KBM-7 (cell line): ENCODE measurements around the gene SFI1.
"Not testable (repeated sequence)": the region's sequence is repeated elsewhere in the genome, so short reads cannot be mapped to it uniquely, and the experiment has no call there.

Experiments used
- DNase-seq: peaks from one replicate; pipeline ENCODE4 v3.0.0-alpha.2; 2015
- in situ Hi-C: fragments of 300-500 bp; cut with MboI; formaldehyde crosslinking; loops from 2 replicates; pipeline ENCODE4 v1.14.3; 2020; ENCODE audit warnings: low sequenced_read_pairs, low pct_unique_long_range_greater_than_20kb, mixed read lengths

SFI1 gene

GRCh38 chr22:31496007-31496734 lies at the start of gene SFI1:
TSS of gene SFI1 (plus strand) at chr22:31496536. CDS start at chr22:31508285, 11,749 bp downstream.
- peak; percentile 92 for DNase-seq
- in situ Hi-C loops, result no loop called here

- in situ Hi-C loops, result no loop called here
- DNase-seq, result no peak
Observed at GRCh38 chr22:31446767-31447166, 49.6 kb upstream of the SFI1 start.

GRCh38 chr22:31447337-31447736 lies 49.0 kb upstream of the SFI1 start:
- DNase-seq, result no peak
- in situ Hi-C loops, result no loop called here

- no peak for DNase-seq
Observed at GRCh38 chr22:31448382-31448781, 48.0 kb upstream of the SFI1 start.

GRCh38 chr22:31449506-31449905 lies 46.8 kb upstream of the SFI1 start:
- in situ Hi-C loops, result no loop called here
- peak; percentile 62 for DNase-seq

More at GRCh38 chr22:31448382-31448781, 48.0 kb upstream of the SFI1 start:
- in situ Hi-C loops, result no loop called here

GRCh38 chr22:31451709-31452571 lies 44.4 kb upstream of the SFI1 start:
- in situ Hi-C loops, result no loop called here
- peak; percentile 55 for DNase-seq

GRCh38 chr22:31461699-31462098 lies 34.6 kb upstream of the SFI1 start:
- in situ Hi-C loops, result no loop called here
- no peak for DNase-seq

GRCh38 chr22:31465307-31465706 lies 31.0 kb upstream of the SFI1 start:
- in situ Hi-C loops, result no loop called here

GRCh38 chr22:31474743-31475142 lies 21.6 kb upstream of the SFI1 start:
- in situ Hi-C loops, result no loop called here
- DNase-seq, result no peak

More at GRCh38 chr22:31465307-31465706, 31.0 kb upstream of the SFI1 start:
- DNase-seq, result no peak

- in situ Hi-C loops, result no loop called here
- DNase-seq, result no peak
Observed at GRCh38 chr22:31475800-31476199, 20.5 kb upstream of the SFI1 start.

- in situ Hi-C loops, result no loop called here
- no peak for DNase-seq
Observed at GRCh38 chr22:31477329-31477728, 19.0 kb upstream of the SFI1 start.

GRCh38 chr22:31481129-31481528 lies 15.2 kb upstream of the SFI1 start:
- in situ Hi-C loops, result no loop called here
- no peak for DNase-seq

GRCh38 chr22:31482470-31482869 lies 13.9 kb upstream of the SFI1 start:
- DNase-seq, in situ Hi-C loops: not testable (repeated sequence)

- in situ Hi-C loops, DNase-seq: not testable (repeated sequence)
Observed at GRCh38 chr22:31486369-31486768, 10.0 kb upstream of the SFI1 start.

- in situ Hi-C loops, result no loop called here
- no peak for DNase-seq
Observed at GRCh38 chr22:31486951-31487350, 9.4 kb upstream of the SFI1 start.

- in situ Hi-C loops, result no loop called here
- DNase-seq, result peak; percentile 1
Observed at GRCh38 chr22:31488346-31488883, 7.9 kb upstream of the SFI1 start.

GRCh38 chr22:31488988-31489617 lies 7.2 kb upstream of the SFI1 start:
- in situ Hi-C loops, result no loop called here
- DNase-seq, result peak; percentile 44

- peak; percentile 78 for DNase-seq
- in situ Hi-C loops, result no loop called here
Observed at GRCh38 chr22:31489632-31490495, 6.5 kb upstream of the SFI1 start, which contains the start of gene EIF4ENIF1. TSS of gene EIF4ENIF1 (minus strand) at chr22:31489842. CDS start at chr22:31488718, 1,124 bp downstream.
